ENCODE results near the gene IER5L.

Gene IER5L

GRCh38 chr9:129177791-129178567, at the start of gene IER5L:
IER5L (minus strand) TSS chr9:129178261; CDS start chr9:129178052, 209 bp downstream.
- peak; percentile 97 for DNase-seq

- DNase-seq, result no peak
Measured at GRCh38 chr9:129227843-129228189, 49.8 kb upstream of the IER5L start.

GRCh38 chr9:129225815-129226214, 47.8 kb upstream of the IER5L start:
- DNase-seq, result peak; percentile 88

GRCh38 chr9:129225490-129225778, 47.4 kb upstream of the IER5L start:
- DNase-seq, result no peak

GRCh38 chr9:129224618-129225489, 46.8 kb upstream of the IER5L start:
- DNase-seq, result no peak

GRCh38 chr9:129223551-129224208, 45.6 kb upstream of the IER5L start:
- no peak for DNase-seq

GRCh38 chr9:129222819-129223218, 44.8 kb upstream of the IER5L start:
- no peak for DNase-seq

- DNase-seq, result no peak
Measured at GRCh38 chr9:129221979-129222635, 44.0 kb upstream of the IER5L start.

GRCh38 chr9:129221233-129221632, 43.2 kb upstream of the IER5L start:
- no peak for DNase-seq

GRCh38 chr9:129220771-129221170, 42.7 kb upstream of the IER5L start:
- DNase-seq, result no peak

- no peak for DNase-seq
Measured at GRCh38 chr9:129218918-129219317, 40.9 kb upstream of the IER5L start.

GRCh38 chr9:129218272-129218625, 40.2 kb upstream of the IER5L start:
- DNase-seq, result no peak

- no peak for DNase-seq
Measured at GRCh38 chr9:129213551-129213950, 35.5 kb upstream of the IER5L start.

GRCh38 chr9:129211686-129212085, 33.6 kb upstream of the IER5L start:
- no peak for DNase-seq

GRCh38 chr9:129210125-129210524, 32.1 kb upstream of the IER5L start:
- no peak for DNase-seq

- no peak for DNase-seq
Measured at GRCh38 chr9:129209580-129209979, 31.5 kb upstream of the IER5L start.

GRCh38 chr9:129209109-129209508, 31.0 kb upstream of the IER5L start:
- DNase-seq, result no peak

GRCh38 chr9:129208207-129209032, 30.4 kb upstream of the IER5L start:
- no peak for DNase-seq

GRCh38 chr9:129206905-129207304, 28.8 kb upstream of the IER5L start:
- DNase-seq, result no peak

GRCh38 chr9:129206401-129206800, 28.3 kb upstream of the IER5L start:
- no peak for DNase-seq

GRCh38 chr9:129204840-129205239, 26.8 kb upstream of the IER5L start:
- DNase-seq, result no peak

GRCh38 chr9:129203556-129203909, 25.5 kb upstream of the IER5L start:
- DNase-seq, result no peak

Data from femur (tissue), 1 donor.